GM18508 (cell line): ENCODE measurements around the gene TRMO.
"Not testable (repeated sequence)": the region's sequence is repeated elsewhere in the genome, so short reads cannot be mapped to it uniquely, and the experiment has no call there.

Source experiments
- ATAC-seq: cut with Tn5 transposase; IDR thresholded peaks from one replicate; pipeline ENCODE4 v1.9.1; 2021; ENCODE audit warnings: moderate number of reproducible peaks; ENCODE audit not compliant: insufficient read depth, unreplicated experiment

The TRMO gene, protein sequence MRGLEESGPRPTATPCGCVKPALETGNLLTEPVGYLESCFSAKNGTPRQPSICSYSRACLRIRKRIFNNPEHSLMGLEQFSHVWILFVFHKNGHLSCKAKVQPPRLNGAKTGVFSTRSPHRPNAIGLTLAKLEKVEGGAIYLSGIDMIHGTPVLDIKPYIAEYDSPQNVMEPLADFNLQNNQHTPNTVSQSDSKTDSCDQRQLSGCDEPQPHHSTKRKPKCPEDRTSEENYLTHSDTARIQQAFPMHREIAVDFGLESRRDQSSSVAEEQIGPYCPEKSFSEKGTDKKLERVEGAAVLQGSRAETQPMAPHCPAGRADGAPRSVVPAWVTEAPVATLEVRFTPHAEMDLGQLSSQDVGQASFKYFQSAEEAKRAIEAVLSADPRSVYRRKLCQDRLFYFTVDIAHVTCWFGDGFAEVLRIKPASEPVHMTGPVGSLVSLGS

DNA sequence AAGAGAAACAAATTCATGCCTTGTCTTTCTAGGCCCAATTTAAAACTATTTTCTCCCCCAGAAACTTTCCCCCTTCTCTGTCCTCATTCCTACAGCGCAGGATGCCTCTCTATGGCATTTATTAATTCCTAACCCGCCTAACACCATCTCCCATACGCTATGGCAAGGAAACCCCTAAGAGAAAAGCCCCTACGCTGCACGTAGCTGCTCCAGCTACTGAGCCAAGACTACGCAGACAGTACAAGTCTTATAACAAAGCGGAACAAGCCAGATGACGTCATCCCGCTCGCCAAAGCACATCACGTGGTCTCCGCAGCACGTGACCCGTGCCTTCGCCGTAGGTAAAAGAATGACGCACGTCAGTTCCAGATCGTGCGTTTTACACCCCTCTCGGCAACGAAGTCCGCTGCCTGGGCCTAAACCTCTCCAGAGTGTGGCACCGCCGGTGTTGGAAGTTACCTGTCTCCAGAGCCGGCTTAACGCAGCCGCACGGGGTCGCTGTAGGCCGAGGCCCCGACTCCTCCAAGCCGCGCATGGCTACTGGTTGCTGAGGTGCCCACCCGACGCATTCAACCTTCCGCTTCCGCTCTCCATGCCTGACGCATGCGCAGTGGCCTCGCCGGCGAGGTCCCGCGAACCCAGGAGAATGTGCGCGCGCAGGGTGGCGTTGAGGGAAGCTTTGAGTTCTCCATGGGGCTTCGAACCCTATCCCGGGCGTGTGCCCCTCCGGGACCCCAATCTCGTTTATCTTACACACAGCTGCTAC, at the start of gene TRMO:
Gene TRMO (minus strand): TSS at position 542 of the 766 bp plus-strand sequence. CDS start 7 bp downstream, at position 535.
- peak; percentile 67 for ATAC-seq

DNA sequence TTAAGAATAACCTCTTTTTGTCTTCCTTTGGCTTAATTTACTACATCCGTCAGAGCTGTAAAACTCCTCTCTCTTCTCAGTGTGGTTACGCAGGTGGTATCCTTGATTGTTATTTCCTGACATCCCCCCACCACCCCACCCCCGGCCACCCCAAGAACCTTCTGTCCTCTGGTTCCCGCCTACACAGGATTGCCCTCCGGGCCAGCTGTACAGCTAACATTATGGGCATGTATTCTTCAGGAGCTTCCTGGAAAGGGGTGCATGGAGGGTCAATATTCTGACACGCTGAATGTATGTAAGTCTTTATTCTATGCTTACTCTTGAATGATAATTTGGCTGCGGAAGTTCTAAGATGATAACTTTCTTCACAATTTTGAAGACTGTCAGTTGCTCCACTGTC, 47.9 kb upstream of the TRMO start:
- no peak for ATAC-seq

DNA sequence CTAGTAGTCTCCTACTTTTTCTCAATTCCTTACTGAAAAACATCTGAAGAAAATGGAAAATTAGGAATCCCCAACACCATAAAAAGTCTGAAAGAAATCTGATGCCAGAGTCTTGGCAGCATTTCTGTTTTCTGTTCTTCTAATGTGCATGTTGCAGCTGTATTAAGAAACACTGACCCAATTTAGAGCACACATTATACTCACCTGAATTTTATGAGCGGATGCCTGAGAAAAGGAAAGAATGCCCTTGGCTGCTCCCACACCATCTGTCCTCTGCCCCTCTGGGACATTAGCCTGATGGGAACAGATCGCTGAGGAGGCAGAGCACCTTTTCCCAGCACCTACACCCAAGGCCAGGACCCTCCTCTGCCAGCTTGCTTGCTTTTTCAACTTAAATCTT, 46.7 kb upstream of the TRMO start:
- no peak for ATAC-seq

DNA sequence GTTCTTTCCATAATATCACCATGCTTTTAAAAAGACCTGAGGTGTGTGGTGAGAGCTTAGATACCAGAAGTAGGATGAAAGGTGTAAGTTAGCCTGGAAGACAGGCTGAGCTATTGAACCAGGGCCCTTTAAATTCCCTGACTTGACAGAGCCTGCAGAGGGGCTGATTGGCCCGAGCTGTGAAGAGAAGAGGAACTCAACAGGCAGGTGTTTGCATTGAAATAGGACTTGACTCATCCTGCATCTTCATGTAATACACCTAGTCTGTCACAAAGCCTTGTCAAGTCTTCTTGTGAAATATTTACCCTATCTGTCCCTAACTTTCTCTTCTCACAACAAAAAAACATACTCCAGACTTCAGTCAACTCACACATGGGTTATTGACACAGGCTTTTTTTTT, 44.2 kb upstream of the TRMO start:
- ATAC-seq: no peak

DNA sequence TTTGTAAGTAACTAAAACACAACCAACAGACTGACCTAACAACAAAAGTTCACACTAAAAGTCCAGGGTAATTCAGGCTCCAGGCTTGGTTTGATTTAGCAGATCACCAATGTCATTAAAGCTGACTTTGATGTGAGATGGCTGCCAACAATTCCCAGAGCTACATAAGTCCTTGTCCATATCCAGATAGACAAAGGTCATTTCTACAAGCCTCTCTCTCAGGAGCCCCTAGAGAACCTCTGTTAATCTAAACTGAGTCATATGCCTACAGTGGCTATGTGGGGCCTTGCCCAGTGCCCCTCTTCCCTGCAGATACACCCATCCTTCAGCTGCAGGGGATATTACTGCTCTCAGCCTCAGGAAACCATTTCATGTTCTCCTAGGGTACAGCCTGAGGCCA, 42.6 kb upstream of the TRMO start:
- ATAC-seq: no peak

DNA sequence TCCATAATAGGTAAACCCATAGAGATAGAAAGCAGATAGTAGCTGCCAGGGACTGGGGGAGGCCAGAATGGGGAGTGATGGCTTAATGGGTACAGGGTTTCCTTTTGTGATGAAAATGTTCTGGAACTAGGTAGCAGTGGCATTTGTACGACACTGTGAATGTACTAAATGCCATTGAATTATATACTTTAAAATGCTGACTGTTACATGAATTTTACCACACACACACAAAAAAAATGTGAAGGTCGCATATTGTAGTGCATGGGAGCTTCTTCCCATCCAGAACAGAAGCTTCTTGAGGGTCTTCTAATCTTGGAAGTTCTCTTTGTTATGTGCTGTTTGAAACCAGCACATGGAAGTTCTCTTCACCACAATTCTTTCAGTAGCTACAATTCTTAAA, 40.9 kb upstream of the TRMO start:
- ATAC-seq: no peak

DNA sequence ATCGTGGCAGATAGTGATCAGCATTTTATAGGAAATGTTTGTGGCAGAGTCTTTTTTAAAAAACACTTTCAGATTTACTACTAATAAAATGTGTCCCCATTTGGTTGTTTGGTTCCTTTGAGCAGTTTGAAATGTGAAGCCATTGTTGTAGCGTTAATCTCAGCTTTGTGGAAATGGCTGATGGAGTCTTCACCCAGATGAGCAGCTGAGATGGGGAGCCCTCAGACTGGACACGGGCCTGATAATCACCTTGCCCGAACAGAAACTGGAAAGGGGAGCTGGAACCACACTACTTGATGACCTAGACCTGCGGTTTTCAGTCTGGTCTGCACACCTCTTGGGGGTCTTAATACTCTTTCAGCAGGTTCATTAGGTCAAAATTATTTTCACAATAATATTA, 40.3 kb upstream of the TRMO start:
- ATAC-seq: no peak

DNA sequence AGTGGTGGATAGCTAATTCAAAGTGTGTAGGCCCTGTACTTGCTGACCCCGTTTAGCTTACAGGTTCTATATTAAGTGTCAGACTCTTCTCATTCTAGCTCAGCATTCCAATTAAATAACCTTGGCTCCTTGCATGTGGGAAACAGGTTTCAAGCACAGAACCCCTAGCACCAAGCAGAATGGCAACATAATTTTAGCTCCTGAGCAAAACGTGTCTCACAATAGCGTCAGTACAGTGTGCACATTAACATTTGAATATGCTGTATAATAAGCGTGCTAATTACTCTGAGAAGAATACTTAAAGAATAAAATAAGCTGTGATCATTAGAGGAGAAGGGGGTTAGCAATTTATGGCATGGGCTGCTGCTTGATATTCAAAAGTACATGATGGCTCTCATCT, 39.8 kb upstream of the TRMO start:
- no peak for ATAC-seq

DNA sequence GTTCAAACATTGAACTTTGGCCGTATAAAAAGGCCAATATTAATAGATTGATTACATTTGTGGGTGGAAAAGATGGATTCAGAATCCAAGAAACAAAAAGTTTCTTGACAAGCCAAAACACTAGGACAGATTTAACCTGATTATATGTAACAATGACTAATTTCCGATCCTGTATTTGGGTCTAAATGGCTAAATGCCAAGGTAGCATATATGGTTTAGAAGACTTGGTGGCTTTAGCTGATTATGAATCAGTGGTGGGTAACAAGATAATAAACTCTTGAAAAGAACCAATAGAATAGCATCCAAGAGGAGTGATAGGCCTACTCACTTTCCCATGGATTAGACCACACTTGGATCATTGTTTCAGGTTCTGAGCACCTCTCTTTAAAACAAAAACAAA, 39.1 kb upstream of the TRMO start:
- no peak for ATAC-seq

DNA sequence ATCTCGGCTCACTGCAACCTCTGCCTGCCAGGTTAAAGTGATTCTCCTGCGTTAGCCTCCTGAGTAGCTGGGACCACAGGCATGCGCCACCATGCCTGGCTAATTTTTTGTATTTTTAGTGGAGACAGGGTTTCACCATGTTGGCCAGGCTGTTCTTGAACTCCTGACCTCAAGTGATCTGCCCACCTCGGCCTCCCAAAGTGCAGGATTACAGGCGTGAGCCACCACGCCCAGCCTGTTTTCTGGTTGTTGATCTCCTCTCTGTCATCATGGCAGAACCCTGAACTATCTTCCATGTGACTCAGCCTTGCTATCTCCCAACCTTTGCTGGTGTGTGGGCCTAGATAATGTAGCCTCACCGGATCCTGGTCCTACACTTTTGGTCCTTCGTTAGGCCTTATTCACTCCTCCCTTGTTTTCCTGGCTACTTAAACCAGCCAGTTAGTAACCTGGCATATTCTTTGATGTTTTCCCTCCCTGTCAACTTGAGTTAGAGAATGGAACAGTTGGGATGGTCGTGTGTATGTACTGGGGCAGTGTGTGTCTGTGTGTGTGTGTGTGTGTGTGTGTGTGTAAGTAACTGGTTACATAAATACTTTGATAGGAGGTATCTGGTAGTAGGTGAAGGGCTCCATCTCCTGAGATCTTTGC, 38.5 kb upstream of the TRMO start:
- ATAC-seq: not testable (repeated sequence)

DNA sequence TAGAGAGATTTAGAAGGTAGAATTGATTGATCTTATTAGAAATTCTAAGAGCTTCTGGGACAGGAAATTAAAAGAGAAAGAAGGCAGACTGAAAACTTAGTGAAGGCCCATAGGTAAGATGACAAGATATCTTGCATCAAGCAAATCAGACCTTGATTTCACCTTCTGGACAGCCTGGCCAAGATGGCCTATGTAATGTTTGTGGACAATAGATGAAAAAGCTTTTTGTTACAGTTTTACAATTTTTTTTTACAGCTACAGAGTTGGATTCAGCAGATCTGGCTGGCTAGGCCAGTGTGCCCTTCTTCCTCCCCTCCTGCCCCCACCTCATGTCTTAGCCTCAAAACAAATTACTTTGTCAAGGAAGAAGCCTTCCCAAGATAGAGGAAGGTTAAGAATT, 37.3 kb upstream of the TRMO start:
- no peak for ATAC-seq

DNA sequence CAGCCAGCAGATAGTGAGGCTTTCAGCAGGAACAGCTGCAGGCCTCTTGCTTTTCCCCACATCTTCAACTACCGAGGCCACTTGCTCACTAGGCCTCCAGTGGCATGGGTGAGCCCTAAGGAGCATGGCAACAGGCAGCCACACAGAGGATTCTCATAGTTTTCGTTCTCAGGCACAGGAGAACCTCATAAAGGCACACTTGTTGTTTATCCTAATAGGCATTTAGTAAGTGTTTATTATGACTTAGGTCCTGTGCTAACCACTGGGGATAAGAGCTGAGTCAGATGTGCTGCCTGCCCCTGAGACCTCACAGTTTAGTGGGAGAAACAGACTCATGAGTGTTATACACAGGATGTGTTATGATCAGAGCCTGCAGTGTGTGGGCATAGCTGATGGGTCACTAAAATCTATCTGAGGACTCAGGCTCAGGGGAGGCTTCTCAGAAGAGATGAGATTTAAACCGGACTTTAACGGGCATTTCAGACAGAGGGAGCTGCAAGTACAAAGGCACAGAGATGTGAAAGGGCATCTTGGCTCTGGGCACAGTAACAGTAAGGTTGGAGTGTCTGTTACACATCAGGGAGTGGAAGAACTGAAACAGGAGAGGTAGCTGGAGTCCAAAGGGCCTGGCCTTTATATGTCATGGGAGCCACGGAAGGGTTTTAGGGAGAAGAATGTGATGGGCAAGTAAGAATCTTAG, 36.7 kb upstream of the TRMO start:
- no peak for ATAC-seq

DNA sequence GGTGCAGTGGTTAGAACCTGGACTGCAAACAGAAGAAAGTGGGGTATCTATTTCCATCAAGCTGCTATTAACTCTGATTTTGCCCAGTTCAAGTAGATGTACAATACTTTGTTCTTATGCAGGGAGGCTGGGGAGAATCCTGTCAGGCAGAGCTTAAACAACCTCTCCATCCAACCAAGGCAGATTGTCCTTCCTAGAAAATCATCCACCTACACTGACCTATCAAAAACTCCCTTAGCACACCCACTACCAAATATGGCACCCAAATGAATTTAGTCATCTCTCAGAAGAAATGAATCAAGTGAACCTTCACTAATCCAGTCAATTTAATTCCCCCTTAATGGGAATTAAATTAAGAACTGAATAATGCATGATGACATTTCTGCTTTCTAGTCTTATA, 34.0 kb upstream of the TRMO start:
- ATAC-seq: no peak

DNA sequence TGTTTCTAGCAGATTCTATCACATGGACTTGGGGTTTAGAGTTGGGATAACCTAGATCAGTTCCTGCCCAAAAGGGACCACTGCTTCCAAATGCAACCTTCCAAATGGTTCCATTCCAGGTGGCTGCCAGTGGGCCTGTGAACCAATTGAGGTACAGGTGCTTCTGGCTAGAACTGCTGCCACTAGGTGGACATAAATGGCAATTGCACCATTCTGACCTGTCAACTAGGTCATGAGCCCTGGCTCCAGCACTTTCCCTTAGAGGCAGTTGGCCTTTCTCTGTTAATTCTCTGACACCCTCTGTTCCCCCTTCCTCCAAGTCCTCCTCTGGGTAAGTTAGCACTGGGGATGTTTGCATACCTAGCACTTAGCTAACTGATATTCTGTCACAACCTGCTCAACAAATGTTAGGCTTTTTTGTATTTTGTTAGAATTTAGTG, 32.3 kb upstream of the TRMO start:
- ATAC-seq: no peak

DNA sequence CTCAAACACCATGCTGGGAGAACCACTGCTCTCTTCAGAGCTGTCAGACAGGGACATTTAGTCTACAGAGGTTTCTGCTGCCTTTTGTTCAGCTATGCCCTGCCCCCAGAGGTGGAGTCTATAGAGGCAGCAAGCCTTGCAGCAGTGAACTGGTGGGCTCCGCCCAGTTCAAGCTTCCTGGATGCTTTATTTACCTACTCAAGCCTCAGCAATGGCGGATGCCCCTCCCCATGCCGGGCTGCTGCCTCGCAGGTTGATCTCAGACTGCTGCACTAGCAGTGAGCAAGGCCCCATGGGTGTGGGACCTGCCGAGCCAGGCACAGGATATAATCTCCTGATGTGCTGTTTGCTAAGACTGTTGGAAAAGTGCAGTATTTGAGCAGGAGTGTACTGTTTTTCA, 28.6 kb upstream of the TRMO start:
- ATAC-seq: not testable (repeated sequence)

DNA sequence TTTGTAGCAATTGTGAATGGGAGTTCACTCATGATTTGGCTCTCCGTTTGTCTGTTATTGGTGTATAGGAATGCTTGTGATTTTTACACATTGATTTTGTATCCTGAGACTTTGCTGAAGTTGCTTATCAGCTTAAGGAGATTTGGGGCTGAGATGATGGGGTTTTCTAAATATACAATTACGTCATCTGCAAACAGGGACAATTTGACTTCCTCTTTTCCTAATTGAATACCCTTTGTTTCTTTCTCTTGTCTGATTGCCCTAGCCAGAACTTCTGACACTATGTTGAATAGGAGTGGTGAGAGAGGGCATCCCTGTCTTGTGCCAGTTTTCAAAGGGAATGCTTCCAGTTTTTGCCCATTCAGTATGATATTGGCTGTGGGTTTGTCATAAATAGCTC, 24.8 kb upstream of the TRMO start:
- ATAC-seq: not testable (repeated sequence)

DNA sequence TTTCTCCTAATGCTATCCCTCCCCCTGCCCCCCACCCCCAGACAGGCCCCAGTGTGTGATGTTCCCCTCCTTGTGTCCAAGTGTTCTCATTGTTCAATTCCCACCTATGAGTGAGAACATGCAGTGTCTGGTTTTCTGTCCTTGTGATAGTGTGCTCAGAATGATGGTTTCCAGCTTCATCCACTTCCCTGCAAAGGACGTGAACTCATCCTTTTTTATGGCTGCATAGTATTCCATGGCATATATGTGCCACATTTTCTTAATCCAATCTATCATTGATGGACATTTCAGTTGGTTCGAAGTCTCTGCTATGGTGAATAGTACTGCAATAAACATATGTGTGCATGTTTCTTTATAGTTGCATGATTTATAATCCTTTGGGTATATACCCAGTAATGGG, 23.2 kb upstream of the TRMO start:
- ATAC-seq: not testable (repeated sequence)

DNA sequence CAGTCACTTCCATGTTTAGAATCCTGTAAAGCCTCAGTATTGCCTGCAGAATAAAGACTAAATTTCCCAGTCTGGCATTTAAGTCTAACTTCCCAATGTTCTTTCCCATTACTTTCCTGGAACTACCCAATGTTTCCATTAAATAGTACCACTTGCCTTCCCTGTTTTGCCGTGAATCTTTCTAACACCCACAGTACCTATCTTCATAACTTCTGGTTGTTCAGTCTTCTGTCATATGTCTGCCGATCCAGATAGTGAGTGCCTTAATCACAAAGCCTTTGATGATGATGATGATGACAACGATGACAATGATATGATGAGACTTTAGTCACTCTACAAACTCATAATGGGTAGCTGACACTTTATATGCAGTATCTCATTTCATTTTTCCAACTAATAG, 22.3 kb upstream of the TRMO start:
- no peak for ATAC-seq

DNA sequence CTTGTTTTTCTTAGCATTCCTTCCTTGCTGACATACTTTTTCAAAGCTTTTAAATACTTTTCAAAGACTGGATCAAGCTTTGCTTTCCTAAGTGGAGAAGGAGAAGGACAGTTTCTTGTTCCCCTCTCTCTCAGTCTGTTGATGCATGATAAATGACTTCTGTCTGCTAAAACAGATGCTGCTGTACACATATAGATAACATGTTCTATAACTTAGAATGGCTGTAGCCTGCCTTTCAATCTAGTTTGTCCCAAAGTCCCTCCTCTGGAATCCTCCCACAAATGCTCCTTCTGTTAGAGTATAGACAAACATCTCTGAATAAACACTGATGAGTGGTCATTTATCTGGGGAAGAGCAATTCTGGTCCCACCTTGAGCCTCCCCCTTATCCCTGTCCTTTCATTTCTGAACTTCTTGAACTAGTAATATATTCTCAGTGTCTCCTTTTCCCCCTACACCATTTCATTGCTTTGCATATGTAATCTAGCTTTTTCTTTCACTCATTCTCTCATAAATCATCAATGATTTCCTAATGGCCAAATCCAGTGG, 21.1 kb upstream of the TRMO start:
- no peak for ATAC-seq

DNA sequence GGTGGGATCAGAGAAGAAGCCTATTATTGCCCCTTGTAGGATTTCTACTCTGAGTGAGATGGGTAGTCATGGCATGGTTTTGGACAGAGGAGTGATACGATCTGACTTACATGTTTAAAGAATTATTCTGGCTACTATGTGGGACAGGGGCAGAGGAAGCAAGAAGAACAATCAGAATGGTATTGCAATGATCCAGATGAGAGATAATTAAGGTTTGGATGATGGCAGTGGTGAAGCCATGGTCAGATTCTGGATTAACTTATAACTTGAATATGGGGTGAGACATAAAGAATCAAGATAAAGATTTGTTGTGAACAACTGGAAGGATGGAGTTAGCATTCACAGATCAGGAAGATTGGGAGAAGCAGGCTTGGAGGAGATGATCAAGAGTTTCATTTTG, 19.0 kb upstream of the TRMO start:
- no peak for ATAC-seq
